ENCODE results near the gene PLAGL1. TPM values are rescaled to one million over a fixed set of nuclear protein-coding genes. Genes with fewer than 3 reads are reported as not detected.
A peak's percentile ranks its signal among the peaks of the same experiment; 100 is the strongest.

The PLAGL1 gene
- total and polyA plus RNA-seq, 7 donors: 9.8 to 31.3 (median 14.4) TPM

GRCh38 chr6:143966312-143966711, 41.7 kb downstream of the PLAGL1 start:
- Histone ChIP-seq H3K4me1 (peaks cover 0 to 8% (median 0%) of the 10 kb centered on the region in 4 donors), H3K9me3 (no peaks in the 10 kb centered on the region), H3K36me3 (no peaks in the 10 kb centered on the region), H3K27ac (no peak overlapping the region), H3K27me3 (no peaks in the 10 kb centered on the region), H3K4me3 (no peak overlapping the region)
- TF ChIP-seq POLR2AphosphoS5 (IDR thresholded peaks at IDR 0.05): no peak
- no peak for TF ChIP-seq CTCF (IDR thresholded peaks at IDR 0.05)
- TF ChIP-seq EP300 (IDR thresholded peaks at IDR 0.05): no peak
- no peak for TF ChIP-seq POLR2A (IDR thresholded peaks at IDR 0.05)
- WGBS, 2 donors: 80 to 83% methylated on average over 1 of the region's 1 CpG
- DNase-seq: no peak
- intact Hi-C loops (cut with DNase I): no loop called here

GRCh38 chr6:143965503-143966171, 42.4 kb downstream of the PLAGL1 start:
- Histone ChIP-seq H3K4me3 (no peak overlapping the region), H3K27ac (no peak overlapping the region), H3K27me3 (no peaks in the 10 kb centered on the region), H3K36me3 (no peaks in the 10 kb centered on the region), H3K9me3 (no peaks in the 10 kb centered on the region), H3K4me1 (peaks cover 0 to 8% (median 0%) of the 10 kb centered on the region in 4 donors)
- 81 to 89% methylated on average over 6 of the region's 6 CpGs for WGBS, 2 donors
- intact Hi-C loops (cut with DNase I): no loop called here
- TF ChIP-seq EP300 (IDR thresholded peaks at IDR 0.05) (no peak), POLR2AphosphoS5 (IDR thresholded peaks at IDR 0.05) (no peak), POLR2A (IDR thresholded peaks at IDR 0.05) (no peak), CTCF (IDR thresholded peaks at IDR 0.05) (no peak)
- no peak for DNase-seq

- no peak overlapping the region for H3K4me3 ChIP-seq
- intact Hi-C loops (cut with DNase I): no loop called here
- 42 to 71% methylated on average over 6 of the region's 6 CpGs for WGBS, 2 donors
Observed at GRCh38 chr6:143964674-143965081, 43.4 kb downstream of the PLAGL1 start.

GRCh38 chr6:143963158-143963919, 44.7 kb downstream of the PLAGL1 start:
- no peaks in the 10 kb centered on the region for H3K27me3 ChIP-seq
- WGBS, 2 donors: 65 to 77% methylated on average over 7 of the region's 7 CpGs
- H3K27ac ChIP-seq: peak overlapping the region in 1 of 4 donors; percentile 0
- intact Hi-C loops (cut with DNase I): no loop called here
- peaks cover 0 to 18% (median 3%) of the 10 kb centered on the region in 4 donors for H3K4me1 ChIP-seq
- H3K9me3 ChIP-seq: no peaks in the 10 kb centered on the region
- TF ChIP-seq CTCF (IDR thresholded peaks at IDR 0.05): no peak
- TF ChIP-seq POLR2A (IDR thresholded peaks at IDR 0.05): no peak
- TF ChIP-seq POLR2AphosphoS5 (IDR thresholded peaks at IDR 0.05): no peak
- no peak for TF ChIP-seq EP300 (IDR thresholded peaks at IDR 0.05)
- H3K36me3 ChIP-seq: no peaks in the 10 kb centered on the region
- no peak overlapping the region for H3K4me3 ChIP-seq
- no peak for DNase-seq

More at GRCh38 chr6:143964674-143965081, 43.4 kb downstream of the PLAGL1 start:
- Histone ChIP-seq H3K27ac (no peak overlapping the region), H3K27me3 (no peaks in the 10 kb centered on the region), H3K9me3 (no peaks in the 10 kb centered on the region), H3K36me3 (no peaks in the 10 kb centered on the region), H3K4me1 (peaks cover 0 to 8% (median 0%) of the 10 kb centered on the region in 4 donors)
- TF ChIP-seq POLR2AphosphoS5 (IDR thresholded peaks at IDR 0.05) (no peak), EP300 (IDR thresholded peaks at IDR 0.05) (no peak), POLR2A (IDR thresholded peaks at IDR 0.05) (no peak), CTCF (IDR thresholded peaks at IDR 0.05) (no peak)
- no peak for DNase-seq
